ENCODE measurements around the gene BICRAL.
A peak's percentile ranks its signal among the peaks of the same experiment; 100 is the strongest.
"Not testable (repeated sequence)": the region's sequence is repeated elsewhere in the genome, so short reads cannot be mapped to it uniquely, and the experiment has no call there.

BICRAL gene

DNA sequence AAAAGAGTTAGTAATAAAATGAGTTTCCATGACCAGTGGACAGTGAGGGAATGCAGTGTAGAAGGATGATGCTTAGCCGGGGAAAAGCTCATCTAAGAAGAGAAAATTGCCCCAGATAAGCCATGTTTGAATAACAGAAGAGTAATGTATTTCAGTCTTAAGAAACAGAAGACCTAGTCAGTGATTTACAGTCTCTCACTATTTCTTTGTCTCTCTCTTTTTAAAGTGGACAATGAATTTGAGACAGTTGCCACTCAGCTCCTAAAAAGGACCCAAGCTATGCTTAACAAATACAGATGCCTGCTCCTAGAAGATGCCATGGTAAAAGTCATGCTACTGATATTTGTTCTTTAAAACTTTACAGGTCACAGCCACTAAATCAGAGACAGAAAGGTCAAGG is 78.2 kb downstream of the BICRAL start:
- no peak for DNase-seq

DNA sequence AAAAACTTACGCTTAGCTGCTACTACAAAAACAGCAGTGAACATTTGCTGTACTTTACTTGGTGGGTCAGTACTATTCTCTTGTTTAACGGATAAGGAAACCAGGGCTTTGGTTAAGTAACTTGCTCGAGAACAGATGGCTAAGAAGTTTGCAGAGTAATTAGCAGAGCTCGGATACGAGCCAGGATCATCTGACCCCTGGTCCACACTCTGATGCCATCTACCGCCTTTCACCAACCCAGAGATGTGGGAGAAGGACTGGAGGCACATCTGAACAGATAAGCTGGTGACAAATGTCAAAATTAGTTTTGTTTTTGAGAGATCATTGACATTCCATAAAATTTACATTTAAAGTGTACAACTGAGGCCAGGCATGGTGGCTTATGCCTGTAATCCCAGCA is 78.6 kb downstream of the BICRAL start:
- DNase-seq = peak; percentile 72

DNA sequence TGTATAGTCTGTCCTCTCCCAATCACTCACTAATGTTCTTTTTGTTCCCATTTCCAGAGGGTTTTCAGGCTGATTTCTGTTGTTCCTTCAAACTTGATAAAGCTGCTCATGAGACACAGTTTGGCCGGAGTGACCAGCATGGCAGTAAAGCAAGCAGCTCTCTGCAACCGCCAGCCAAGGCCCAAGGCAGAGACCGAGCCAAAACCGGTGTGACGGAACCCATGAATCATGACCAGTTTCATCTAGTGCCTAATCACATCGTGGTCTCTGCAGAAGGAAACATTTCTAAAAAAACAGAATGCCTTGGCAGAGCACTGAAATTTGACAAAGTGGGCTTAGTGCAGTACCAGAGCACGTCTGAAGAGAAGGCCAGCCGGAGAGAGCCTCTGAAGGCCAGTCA is 82.8 kb downstream of the BICRAL start:
- no peak for DNase-seq

- no peak for DNase-seq
Measured at GRCh38 chr6:42870145-42870936, 88.5 kb downstream of the BICRAL start.

DNA sequence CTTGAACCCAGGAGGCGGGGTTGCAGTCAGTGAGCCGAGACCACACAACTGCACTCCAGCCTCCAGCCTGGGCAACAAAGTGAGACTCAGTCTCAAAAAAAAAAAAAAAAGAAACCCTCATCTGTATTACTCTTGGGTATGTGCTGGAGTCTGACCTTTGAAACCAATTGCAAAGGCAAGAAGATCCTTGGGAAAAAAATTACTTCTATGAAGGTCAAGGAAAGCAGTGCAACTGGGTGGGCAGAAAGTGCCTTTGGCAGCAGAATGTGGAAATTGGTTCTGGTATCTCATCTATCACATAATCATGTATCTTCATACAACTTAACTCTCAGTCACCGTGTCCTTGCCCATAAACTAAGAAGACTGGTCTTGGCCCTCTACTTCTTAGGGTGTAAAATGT is 89.9 kb downstream of the BICRAL start:
- no peak for DNase-seq

DNA sequence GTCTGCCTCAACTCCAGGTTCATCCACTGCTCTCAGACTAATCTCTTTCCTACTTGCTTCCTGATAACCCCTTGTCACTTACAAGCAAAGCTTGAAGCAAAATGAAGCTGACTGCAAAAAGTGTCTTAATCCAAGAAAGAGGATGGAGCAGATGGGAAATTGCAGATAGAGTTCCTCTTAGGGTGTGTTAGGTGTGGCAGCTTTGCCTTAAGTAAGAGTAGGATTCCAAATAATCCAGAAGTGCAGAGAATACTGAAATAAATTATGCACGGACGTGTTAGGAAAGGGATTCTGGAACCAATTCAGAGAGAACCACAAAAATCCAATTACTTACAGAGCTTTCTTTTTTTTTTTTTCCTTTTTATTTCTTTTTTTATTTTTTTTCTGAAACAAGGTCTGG is 91.5 kb downstream of the BICRAL start:
- no peak for DNase-seq

DNA sequence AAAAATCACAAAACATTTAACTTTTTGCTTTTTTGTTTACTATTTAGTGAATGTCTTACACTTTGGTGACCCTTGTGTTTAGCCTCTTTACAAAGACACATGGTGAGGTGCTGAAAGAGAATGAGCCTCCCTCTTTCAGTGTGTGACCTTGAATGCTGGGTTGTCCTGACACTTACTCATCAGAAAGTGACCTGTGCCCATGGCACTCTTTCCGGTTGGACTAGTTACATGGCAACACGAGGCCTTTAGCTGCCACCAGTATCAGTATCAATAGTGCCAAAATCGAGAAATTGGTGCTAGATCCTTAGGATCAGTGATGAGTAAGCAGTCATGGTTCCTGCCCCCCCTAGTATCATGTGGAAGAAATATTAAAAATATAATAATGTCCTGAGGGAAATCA is 95.8 kb downstream of the BICRAL start:
- no peak for DNase-seq

- DNase-seq = peak; percentile 87
Measured at GRCh38 chr6:42879372-42880239, 97.8 kb downstream of the BICRAL start, which contains the start of gene RPL7L1. RPL7L1 (plus strand) TSS chr6:42879616; CDS start chr6:42879911, 295 bp downstream.

DNA sequence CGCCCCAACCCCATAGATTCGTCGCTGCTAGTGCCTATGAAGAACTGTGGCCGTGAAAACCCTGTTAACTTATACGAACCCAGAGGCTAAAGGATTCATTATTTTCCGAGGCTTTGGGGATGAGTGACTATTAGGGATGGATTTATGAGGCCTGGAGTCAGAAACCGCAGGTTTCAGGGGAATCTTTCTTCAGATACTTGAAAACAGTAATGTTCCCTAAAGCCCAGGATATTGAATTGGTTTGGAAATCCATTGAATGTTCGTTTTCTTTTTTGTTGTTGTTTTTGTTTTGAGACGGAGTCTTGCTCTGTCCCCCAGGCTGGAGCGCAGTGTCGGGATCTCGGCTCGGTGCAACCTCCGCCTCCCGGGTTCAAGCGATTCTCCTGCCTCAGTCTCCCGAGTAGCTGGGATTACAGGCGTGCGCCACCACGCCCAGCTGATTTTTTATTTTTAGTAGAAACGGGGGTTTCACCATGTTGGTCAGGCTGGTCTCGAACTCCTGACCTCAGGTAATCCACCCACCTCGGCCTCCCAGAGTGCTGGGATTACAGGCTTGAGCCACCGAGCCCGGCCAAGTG is 98.5 kb downstream of the BICRAL start:
- DNase-seq = not testable (repeated sequence)

DNA sequence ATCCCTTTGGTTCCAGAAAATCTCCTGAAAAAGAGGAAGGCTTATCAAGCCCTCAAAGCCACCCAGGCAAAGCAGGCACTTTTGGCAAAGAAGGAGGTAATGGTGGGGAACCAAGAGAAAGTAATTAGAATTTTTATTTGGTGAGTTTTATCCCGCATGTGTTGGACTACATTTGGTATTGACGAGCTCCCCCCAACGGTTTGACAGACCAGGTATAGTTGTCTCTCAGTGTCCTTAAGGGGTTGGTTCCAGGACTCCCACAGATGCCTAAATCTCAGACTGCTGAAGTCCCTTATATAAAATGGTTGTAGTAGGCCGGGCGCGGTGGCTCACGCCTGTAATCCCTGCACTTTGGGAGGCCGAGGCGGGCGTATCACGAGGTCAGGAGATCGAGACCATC is 99.0 kb downstream of the BICRAL start:
- DNase-seq = not testable (repeated sequence)

DNA sequence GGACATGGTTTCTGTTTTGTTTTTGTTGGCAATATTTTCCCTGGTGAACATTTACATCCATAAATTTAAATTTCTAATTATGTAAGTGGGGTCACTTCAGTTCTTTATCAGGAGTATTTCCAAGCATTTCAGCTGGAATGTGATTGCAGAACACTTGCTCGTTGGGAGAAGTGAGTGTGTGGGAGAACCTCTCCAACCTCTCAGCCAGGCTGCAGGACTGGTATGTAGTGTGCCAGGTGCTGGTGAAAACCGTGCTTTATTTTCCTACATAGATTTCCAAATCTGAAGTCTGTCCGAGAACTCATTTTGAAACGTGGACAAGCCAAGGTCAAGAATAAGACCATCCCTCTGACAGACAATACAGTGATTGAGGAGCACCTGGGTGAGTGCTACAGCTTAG is 103.8 kb downstream of the BICRAL start:
- DNase-seq = no peak

DNA sequence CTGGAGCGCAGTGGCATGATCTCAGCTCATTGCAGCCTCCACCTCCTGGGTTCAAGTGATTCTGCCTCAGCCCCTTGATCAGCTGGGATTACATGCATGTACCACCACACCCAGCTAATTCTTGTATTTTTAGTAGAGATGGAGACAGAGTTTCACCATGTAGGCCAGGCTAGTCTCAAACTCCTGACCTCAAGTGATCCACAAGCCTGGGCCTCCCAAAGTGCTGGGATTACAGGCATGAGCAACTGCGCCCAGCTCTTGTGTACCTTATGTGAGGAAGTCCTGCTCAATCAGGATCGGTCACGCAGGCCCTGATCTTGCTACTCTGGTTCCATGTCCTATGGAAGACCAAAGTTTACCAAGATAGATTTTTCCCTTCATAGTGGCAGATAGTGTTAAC is 106.3 kb downstream of the BICRAL start:
- DNase-seq = not testable (repeated sequence)

DNA sequence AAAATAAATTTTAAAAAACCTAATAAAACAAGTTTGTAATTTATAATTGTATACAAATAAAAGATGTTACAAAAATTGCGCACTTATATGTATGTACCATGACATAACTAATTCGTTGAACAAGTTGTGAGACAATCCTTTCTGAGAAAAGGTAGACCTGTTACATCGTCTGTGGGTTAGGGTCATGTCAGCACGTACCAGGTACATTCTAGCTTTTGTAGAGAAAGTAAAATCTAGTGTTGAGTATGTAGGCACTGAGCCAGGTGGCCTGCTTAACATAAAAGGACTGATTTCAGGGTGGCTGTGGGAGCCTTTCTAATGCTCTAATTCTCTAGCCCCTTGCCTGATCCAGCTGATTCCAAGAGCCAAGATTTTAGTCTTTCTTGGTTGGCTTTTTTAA is 108.0 kb downstream of the BICRAL start:
- no peak for DNase-seq

GRCh38 chr6:42890311-42891198 is 108.7 kb downstream of the BICRAL start:
- peak; percentile 75 for DNase-seq

- no peak for DNase-seq
Measured at GRCh38 chr6:42891199-42891722, 109.4 kb downstream of the BICRAL start.

GRCh38 chr6:42894041-42894828 is 112.4 kb downstream of the BICRAL start:
- DNase-seq = not testable (repeated sequence)

DNA sequence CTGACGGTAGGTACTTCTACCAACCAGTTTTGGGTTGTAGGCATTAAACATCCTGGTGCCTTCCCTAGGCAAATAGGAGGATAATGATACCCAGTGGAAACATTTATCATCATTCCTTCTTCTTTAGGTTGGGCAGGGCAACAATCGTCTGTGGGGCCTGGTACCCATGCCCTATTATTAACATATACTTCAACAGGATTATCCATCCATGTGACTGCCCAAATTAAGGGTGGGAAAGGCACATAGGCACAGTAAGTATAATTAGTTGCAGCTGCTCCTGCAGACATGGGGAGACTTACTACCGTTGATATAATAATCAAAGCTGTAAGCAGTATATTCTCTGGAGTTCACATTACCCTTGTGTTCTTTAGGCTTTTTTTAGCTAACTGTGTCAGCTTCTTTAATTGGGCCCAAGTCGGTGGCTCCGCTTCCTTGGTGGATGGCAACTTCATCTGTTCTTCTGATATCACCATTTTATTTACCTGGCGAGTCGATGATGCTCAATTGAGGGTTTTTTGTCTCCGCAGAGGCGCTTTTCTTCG is 114.4 kb downstream of the BICRAL start:
- no peak for DNase-seq

DNA sequence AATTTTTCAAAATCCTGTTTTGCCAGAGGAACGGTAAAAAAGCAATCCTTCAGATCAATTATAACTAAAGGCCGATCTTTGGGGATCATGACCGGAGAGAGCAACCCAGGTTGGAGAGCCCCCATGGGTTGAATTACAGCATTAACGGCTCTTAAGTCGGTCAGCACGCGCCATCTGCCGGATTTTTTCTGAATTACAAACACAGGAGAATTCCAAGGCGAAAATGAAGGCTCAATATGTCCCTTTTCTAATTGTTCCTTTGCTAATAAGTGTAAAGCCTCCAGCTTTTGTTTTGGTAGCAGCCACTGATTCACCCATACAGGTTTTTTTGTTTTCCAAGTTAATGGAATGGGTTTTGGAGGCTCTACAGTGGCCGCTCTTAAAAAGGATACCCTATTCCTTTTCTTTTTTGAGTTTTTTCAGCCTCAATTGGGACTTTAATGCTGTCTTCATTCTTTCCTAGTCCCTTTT is 117.1 kb downstream of the BICRAL start:
- DNase-seq = peak; percentile 19

DNA sequence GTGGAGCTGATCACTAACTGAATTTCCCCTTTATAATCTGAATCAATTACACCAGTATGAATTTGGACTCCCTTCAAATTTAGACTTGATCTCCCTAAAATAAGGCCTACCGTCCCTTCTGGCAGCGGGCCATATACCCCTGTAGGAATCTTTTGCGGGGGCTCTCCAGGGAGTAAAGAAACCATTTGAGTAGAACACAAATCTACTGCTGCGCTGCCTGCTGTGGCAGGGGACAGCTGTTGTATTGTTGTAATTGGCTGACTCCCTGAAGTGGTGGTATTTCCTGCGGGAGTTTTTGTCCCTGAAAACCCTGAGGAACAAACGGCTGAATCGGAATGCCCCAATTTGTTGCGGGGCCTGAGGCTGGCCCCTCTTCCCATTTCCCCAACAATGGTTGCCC is 118.0 kb downstream of the BICRAL start:
- no peak for DNase-seq

DNA sequence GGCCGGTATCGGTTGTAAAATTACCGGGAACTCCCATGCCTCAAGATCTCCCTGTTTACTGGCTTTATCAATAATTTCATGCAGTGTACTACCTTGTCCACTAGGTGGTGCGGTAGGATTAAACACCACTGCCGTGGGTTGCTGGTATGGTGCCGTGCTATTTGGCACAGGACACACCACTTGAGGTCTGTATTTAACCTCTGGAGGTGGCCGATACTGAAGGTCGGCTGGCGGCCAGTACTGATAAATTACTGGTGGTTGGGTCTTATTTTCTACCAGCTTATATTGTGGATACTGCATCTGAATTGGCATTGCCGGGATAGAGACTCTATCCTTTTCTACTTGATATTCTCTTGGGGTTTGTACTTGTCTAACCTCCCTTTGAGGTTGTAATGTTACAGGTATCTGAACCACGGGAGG is 119.7 kb downstream of the BICRAL start:
- peak; percentile 71 for DNase-seq

Data from DMS 273 treated with DMSO at 0.1 percent for 48 hours (cell line).